GM23338 (cell line): ENCODE results near the gene ADPRHL1. TPM values are rescaled to one million over a fixed set of nuclear protein-coding genes. Genes with fewer than 3 reads are reported as not detected.

Experiments
- ATAC-seq: fragments of 200-7000 bp; cut with Tn5 transposase; 3 replicates; pipeline ENCODE4 v1.9.1; 2020
- DNase-seq: peaks from one replicate; pipeline ENCODE4 v3.0.0-alpha.2; 2015; ENCODE audit warnings: low spot score
- H2AFZ ChIP-seq: fragments of 200-600 bp; sonication (generic); 2 replicates; pipeline ENCODE4 v1.8.0; 2016; ENCODE audit warnings: antibody characterized with exemption, mild to moderate bottlenecking, moderate library complexity
- H3F3A ChIP-seq: fragments of 200-600 bp; sonication (generic); replicated peaks from 2 replicates; pipeline ENCODE4 v1.8.0; 2017; ENCODE audit warnings: antibody characterized with exemption, mixed run types, low read depth
- H3K27ac ChIP-seq: fragments of 200-600 bp; sonication (generic); 2 replicates; pipeline ENCODE4 v1.6.1; 2016; ENCODE audit warnings: low read depth
- H3K27me3 ChIP-seq: fragments of 200-600 bp; sonication (generic); 2 replicates; pipeline ENCODE4 v1.8.0; 2016; ENCODE audit warnings: mild to moderate bottlenecking, mixed run types, moderate library complexity; ENCODE audit not compliant: insufficient read depth
- H3K36me3 ChIP-seq: fragments of 200-600 bp; sonication (generic); 2 replicates; pipeline ENCODE4 v1.8.0; 2016; ENCODE audit warnings: mild to moderate bottlenecking; ENCODE audit not compliant: insufficient read depth
- H3K4me1 ChIP-seq: fragments of 200-600 bp; sonication (generic); 2 replicates; pipeline ENCODE4 v1.8.0; 2016; ENCODE audit warnings: mild to moderate bottlenecking, moderate library complexity; ENCODE audit not compliant: insufficient read depth
- H3K4me2 ChIP-seq: fragments of 200-600 bp; sonication (generic); 2 replicates; pipeline ENCODE4 v1.7.1; 2017; ENCODE audit warnings: mixed run types
- H3K4me3 ChIP-seq: fragments of 200-600 bp; sonication (generic); 2 replicates; pipeline ENCODE4 v1.6.1; 2016; ENCODE audit warnings: mixed run types
- H3K79me2 ChIP-seq: fragments of 200-600 bp; sonication (generic); replicated peaks from 2 replicates; pipeline ENCODE4 v1.8.0; 2017; ENCODE audit warnings: mild to moderate bottlenecking; ENCODE audit not compliant: insufficient read depth
- H3K9me2 ChIP-seq: fragments of 200-600 bp; sonication (generic); 2 replicates; pipeline ENCODE4 v1.8.0; 2017; ENCODE audit not compliant: insufficient read depth
- H4K20me1 ChIP-seq: fragments of 200-600 bp; sonication (generic); replicated peaks from 2 replicates; pipeline ENCODE4 v1.8.0; 2017; ENCODE audit warnings: mild to moderate bottlenecking; ENCODE audit not compliant: insufficient read depth
- H3K27ac Mint-ChIP-seq: 2 replicates; pipeline ENCODE4 v1.8.0; 2020; ENCODE audit warnings: inconsistent platforms, mild to moderate bottlenecking, moderate library complexity, mixed read lengths
- H3K27me3 Mint-ChIP-seq: 3 replicates; pipeline ENCODE4 v1.8.0; 2022; ENCODE audit warnings: low read depth, mild to moderate bottlenecking, moderate library complexity, mixed read lengths, inconsistent platforms; ENCODE audit not compliant: insufficient read depth, poor library complexity
- H3K36me3 Mint-ChIP-seq: 3 replicates; pipeline ENCODE4 v1.8.0; 2021; ENCODE audit warnings: low read depth, mild to moderate bottlenecking, inconsistent platforms, moderate library complexity, mixed read lengths
- H3K4me1 Mint-ChIP-seq: 3 replicates; pipeline ENCODE4 v1.8.0; 2020; ENCODE audit warnings: mild to moderate bottlenecking, inconsistent platforms, mixed read lengths
- H3K4me3 Mint-ChIP-seq: 3 replicates; pipeline ENCODE4 v1.8.0; 2021; ENCODE audit warnings: moderate library complexity, mild to moderate bottlenecking, inconsistent platforms, mixed read lengths
- H3K9me3 Mint-ChIP-seq: 3 replicates; pipeline ENCODE4 v1.8.0; 2020; ENCODE audit warnings: moderate library complexity, mild to moderate bottlenecking, inconsistent platforms, mixed read lengths
- CTCF ChIP-seq, 2 experiments: fragments of 200-600 bp in 1 of 2; sonication (generic) in 1 of 2; conservative IDR thresholded peaks; 2 replicates each; pipeline versions ENCODE4 v1.5.1 to v1.6.1; 2016 to 2017; ENCODE audit warnings: antibody characterized with exemption in 2 of 2, low read depth in 2 of 2, mild to moderate bottlenecking in 2 of 2, moderate library complexity in 1 of 2
- EZH2 ChIP-seq: fragments of 200-600 bp; sonication (generic); IDR thresholded peaks from one replicate; pipeline ENCODE4 v1.8.0; 2017; ENCODE audit warnings: antibody characterized with exemption, mild to moderate bottlenecking, low read depth; ENCODE audit not compliant: unreplicated experiment
- NANOG ChIP-seq: IDR thresholded peaks from 2 replicates; pipeline ENCODE4 v1.6.1; 2016; ENCODE audit warnings: antibody characterized with exemption, borderline replicate concordance
- POLR2AphosphoS5 ChIP-seq: IDR thresholded peaks from 2 replicates; pipeline ENCODE4 v1.6.1; 2016; ENCODE audit warnings: antibody characterized with exemption, low read depth
- REST ChIP-seq: IDR thresholded peaks from one replicate; pipeline ENCODE4 v1.6.1; 2018; ENCODE audit warnings: antibody characterized with exemption; ENCODE audit not compliant: unreplicated experiment
- ZNF114 ChIP-seq: fragments of 250-450 bp; sonication (Bioruptor Pico); IDR thresholded peaks from 2 replicates; pipeline ENCODE4 v1.5.0; 2020; ENCODE audit warnings: mild to moderate bottlenecking, moderate library complexity
- ZNF331 ChIP-seq: fragments of 250-450 bp; sonication (Bioruptor Pico); IDR thresholded peaks from 2 replicates; pipeline ENCODE4 v1.5.0; 2020; ENCODE audit warnings: low read depth, mild to moderate bottlenecking, moderate library complexity
- ZNF462 ChIP-seq: fragments of 250-450 bp; sonication (Bioruptor Pico); IDR thresholded peaks from 2 replicates; pipeline ENCODE4 v1.5.0; 2020; ENCODE audit warnings: mild to moderate bottlenecking, moderate library complexity
- polyA plus RNA-seq: library from polyadenylated mRNA; unstranded; fragments of >200 nt; fragmentation: Nextera tagmentation; extraction: Ambion mirVana; gene quantifications from 2 replicates; pipeline ENCODE4 v1.2.1, GENCODE V29; 2016
- total RNA-seq: library from RNA; depleted of rRNA; stranded (reverse); fragments of >200 nt; shearing (Covaris generic); gene quantifications from 2 replicates; pipeline ENCODE4 v1.2.3, GENCODE V29; 2014
- TF ChIP-seq, protein P1 (sequence below): IDR thresholded peaks from 2 replicates; pipeline ENCODE4 v1.6.1; 2016; ENCODE audit warnings: antibody characterized with exemption

ADPRHL1 gene
- total and polyA plus RNA-seq, 2 experiments from 2014 or later = 0.80 to 1.0 TPM

DNA sequence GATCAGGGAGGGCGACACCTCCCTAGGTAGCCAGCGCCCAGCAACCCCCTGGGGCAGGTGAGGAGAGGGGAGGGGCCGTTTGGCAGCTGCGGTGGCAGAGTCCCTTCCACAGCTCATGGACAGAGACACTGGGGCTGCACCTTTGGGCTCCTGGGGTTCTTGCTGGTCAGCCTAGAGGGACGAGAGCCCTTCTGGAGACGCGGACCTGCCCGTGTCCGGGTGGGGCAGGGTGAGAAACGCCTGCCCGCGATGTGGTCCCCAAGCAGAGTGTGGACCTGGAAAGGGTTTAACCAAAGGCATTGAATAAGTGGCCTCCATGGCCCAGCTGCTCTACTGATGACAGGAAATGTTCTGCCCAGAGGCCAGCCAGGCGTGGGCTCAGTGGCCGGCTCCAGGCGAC, 38.3 kb downstream of the ADPRHL1 start (continued):
- TF ChIP-seq REST (no peak), ZNF462 (no peak)

GRCh38 chr13:113414335-113414734, 39.0 kb downstream of the ADPRHL1 start:
- H4K20me1 ChIP-seq = no peaks in the 10 kb centered on the region
- H3K36me3 ChIP-seq = no peaks in the 10 kb centered on the region
- H3K27me3 Mint-ChIP-seq = peaks cover 16% of the 10 kb centered on the region
- DNase-seq (no peak), ATAC-seq (no peak)
- no peaks in the 10 kb centered on the region for H3K27me3 ChIP-seq
- H3K4me3 ChIP-seq = no peak overlapping the region
- H3K4me3 Mint-ChIP-seq = no peak overlapping the region
- H3F3A ChIP-seq = peaks cover 8% of the 10 kb centered on the region; the same call in 1 of the 2 replicates
- H3K9me3 Mint-ChIP-seq = peaks cover 3% of the 10 kb centered on the region; the same call in 2 of the 3 replicates
- no peaks in the 10 kb centered on the region for H3K4me1 ChIP-seq
- H3K4me1 Mint-ChIP-seq = no peaks in the 10 kb centered on the region; the same call in 1 of the 3 replicates
- H2AFZ ChIP-seq = no peak overlapping the region
- H3K4me2 ChIP-seq = no peak overlapping the region
- H3K79me2 ChIP-seq = no peaks in the 10 kb centered on the region
- no peaks in the 10 kb centered on the region for H3K9me2 ChIP-seq
- no peaks in the 10 kb centered on the region for H3K36me3 Mint-ChIP-seq
- no peak overlapping the region for H3K27ac ChIP-seq
- no peak overlapping the region for H3K27ac Mint-ChIP-seq
- TF ChIP-seq REST (no peak), POLR2AphosphoS5 (no peak), ZNF114 (no peak), NANOG (no peak), CTCF (conservative IDR thresholded peaks at IDR 0.05; ENCODE audit: low read depth in 2 of 2) (no peak), EZH2 (no peak), ZNF331 (CRISPR knock-in tag) (no peak)
- TF ChIP-seq, protein P1, sequence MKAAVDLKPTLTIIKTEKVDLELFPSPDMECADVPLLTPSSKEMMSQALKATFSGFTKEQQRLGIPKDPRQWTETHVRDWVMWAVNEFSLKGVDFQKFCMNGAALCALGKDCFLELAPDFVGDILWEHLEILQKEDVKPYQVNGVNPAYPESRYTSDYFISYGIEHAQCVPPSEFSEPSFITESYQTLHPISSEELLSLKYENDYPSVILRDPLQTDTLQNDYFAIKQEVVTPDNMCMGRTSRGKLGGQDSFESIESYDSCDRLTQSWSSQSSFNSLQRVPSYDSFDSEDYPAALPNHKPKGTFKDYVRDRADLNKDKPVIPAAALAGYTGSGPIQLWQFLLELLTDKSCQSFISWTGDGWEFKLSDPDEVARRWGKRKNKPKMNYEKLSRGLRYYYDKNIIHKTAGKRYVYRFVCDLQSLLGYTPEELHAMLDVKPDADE = no peak
